GM12864 (cell line): ENCODE measurements around the gene NEXN.

ENCODE experiments used
- DNase-seq: peaks from one replicate; pipeline ENCODE4 v3.0.0-alpha.2; 2011; ENCODE audit warnings: low read depth
- H3K4me3 ChIP-seq: 2 replicates; pipeline ENCODE4 v1.5.1; 2011; ENCODE audit warnings: mild to moderate bottlenecking, low read depth, low read length, control low read depth
- TF ChIP-seq, protein P1 (sequence below): IDR thresholded peaks from 2 replicates; pipeline ENCODE4 v1.5.1; 2011; ENCODE audit warnings: low read depth, mild to moderate bottlenecking, moderate library complexity, low read length, control low read depth, inconsistent platforms; ENCODE audit errors: missing control alignments

NEXN gene

GRCh38 chr1:77955709-77956108 lies 67.3 kb downstream of the NEXN start:
- TF ChIP-seq, protein P1, sequence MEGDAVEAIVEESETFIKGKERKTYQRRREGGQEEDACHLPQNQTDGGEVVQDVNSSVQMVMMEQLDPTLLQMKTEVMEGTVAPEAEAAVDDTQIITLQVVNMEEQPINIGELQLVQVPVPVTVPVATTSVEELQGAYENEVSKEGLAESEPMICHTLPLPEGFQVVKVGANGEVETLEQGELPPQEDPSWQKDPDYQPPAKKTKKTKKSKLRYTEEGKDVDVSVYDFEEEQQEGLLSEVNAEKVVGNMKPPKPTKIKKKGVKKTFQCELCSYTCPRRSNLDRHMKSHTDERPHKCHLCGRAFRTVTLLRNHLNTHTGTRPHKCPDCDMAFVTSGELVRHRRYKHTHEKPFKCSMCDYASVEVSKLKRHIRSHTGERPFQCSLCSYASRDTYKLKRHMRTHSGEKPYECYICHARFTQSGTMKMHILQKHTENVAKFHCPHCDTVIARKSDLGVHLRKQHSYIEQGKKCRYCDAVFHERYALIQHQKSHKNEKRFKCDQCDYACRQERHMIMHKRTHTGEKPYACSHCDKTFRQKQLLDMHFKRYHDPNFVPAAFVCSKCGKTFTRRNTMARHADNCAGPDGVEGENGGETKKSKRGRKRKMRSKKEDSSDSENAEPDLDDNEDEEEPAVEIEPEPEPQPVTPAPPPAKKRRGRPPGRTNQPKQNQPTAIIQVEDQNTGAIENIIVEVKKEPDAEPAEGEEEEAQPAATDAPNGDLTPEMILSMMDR: no peak
- no peak overlapping the region for H3K4me3 ChIP-seq
- no peak for DNase-seq

GRCh38 chr1:77956464-77956863 lies 68.0 kb downstream of the NEXN start:
- no peak overlapping the region for H3K4me3 ChIP-seq
- no peak for DNase-seq
- TF ChIP-seq, protein P1: no peak

GRCh38 chr1:77958391-77958790 lies 70.0 kb downstream of the NEXN start:
- DNase-seq: no peak
- no peak overlapping the region for H3K4me3 ChIP-seq
- TF ChIP-seq, protein P1: no peak

GRCh38 chr1:77958850-77959249 lies 70.4 kb downstream of the NEXN start:
- DNase-seq: no peak
- no peak overlapping the region for H3K4me3 ChIP-seq
- TF ChIP-seq, protein P1: no peak

DNA sequence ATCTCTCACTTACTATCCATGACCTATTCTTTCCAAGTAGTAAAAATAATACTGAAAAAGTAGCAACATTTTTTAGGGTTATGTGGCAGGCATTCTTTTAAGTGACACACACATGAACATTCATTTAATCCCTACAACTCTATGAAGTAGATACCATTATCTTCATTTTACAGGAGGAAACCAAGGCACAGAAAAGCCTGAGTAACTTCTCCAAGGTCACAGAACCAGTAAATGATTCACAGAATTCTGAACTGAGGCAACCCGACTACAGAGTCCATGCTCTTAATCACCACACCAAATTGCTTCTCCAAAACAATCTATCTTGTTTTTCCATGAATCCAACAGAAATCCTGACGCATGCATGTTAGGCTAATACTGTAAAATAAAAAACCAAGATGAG lies 73.0 kb downstream of the NEXN start:
- no peak for DNase-seq
- no peak overlapping the region for H3K4me3 ChIP-seq
- TF ChIP-seq, protein P1: no peak

DNA sequence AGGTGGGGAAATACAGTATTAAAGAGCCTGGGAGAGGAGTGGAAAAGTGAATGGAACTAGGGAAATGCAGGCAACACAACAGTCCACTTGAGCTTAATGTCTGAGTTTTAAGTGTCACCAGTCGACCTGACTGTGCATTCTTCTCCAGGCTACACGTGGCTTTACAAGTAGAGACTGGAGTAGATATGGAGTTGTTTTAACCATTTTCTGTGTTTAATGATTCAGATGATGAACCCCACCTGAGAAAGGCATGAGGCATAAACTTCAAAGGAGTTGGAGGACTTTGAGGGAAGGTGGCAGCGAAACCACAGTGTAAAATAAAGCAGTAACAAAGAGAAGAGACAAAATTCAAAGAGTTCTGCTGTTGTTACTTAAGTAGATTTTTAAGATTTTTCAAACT lies 77.9 kb downstream of the NEXN start:
- DNase-seq: no peak
- H3K4me3 ChIP-seq: no peak overlapping the region
- TF ChIP-seq, protein P1: no peak

GRCh38 chr1:77970192-77970591 lies 81.8 kb downstream of the NEXN start:
- DNase-seq: no peak
- TF ChIP-seq, protein P1: no peak
- H3K4me3 ChIP-seq: no peak overlapping the region
